ENCODE results near the gene SLC19A1.

Gene SLC19A1

DNA sequence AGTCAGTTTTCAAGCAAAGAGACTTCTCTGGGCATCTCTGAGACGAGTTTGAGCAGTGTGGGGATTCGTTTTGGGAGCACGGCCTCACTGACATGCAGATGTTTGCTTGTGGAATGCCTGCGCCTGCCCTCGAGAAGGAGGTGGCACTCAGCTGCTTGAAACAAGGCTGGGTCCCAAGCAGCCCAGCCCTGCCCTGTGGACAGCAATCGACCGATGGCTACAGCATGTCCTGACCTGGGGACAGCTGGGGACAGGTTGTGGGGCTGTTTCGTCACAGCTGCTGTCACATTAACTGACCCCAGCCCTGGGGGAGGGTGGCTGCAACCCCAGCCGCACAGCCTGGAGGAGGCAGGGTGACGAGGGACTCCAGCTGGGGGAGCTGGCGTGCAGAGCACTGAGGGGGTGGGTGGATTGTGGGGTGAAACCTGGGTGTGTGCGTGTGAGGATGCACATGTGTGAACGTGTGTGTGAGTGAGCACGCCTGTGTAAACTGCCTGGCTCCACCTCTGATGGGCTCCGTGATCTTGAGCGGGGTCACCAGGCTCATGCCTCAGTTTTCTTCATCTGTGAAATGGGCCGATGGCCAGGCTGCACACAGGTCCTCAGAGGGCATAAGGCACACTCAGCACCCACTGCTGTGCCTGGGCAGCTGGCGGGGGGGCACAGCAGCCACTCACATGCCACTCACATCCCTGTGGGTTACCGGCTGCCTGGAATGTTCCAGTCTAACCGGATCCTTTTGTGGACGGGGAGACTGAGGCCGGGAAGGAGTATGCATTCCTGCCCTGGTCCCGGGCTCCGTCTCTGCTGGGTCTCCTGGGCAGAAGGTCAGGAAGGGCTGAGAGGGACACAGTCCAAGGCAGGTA is 87.9 kb downstream of the SLC19A1 start:
- no peak for DNase-seq (ENCODE audit: low read depth in 2 of 2)

GRCh38 chr21:45453308-45453950 is 88.8 kb downstream of the SLC19A1 start:
- DNase-seq (ENCODE audit: low read depth in 2 of 2) = no peak

GRCh38 chr21:45452696-45453307 is 89.4 kb downstream of the SLC19A1 start:
- no peak for DNase-seq (ENCODE audit: low read depth in 2 of 2)

GRCh38 chr21:45451771-45452182 is 90.5 kb downstream of the SLC19A1 start:
- DNase-seq (ENCODE audit: low read depth in 2 of 2) = no peak

DNA sequence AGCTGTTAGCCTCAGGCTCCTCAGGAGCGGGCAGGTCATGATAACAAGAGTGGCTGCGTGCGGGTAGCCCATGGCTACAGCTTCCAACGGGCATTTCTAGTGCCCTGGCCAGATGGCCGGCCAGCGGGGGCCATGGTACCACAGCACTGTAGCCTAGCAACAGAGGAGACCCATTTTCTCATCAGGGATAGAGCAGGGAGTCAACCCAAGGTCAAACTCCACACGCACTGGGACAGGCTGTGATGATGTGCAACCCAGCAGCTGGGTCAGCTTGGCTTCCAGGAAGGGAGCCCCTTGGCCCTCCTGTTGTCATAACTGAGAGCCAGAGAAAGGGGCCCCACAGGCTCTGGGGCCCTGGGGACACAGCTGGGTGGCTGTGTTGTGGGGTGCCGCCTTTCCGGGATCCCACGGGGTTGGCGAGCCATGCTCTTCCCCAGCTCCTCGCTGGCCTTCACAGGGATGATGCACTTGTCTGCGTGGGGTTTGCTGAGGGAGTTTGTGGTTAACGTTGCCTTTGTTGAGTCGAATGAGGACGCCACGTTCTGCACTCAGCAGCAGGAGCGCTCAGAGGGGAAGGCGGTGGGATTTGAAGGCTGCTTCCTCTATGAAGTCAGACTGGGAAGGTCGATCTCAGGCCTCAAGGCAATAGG is 91.0 kb downstream of the SLC19A1 start:
- no peak for DNase-seq (ENCODE audit: low read depth in 2 of 2)

DNA sequence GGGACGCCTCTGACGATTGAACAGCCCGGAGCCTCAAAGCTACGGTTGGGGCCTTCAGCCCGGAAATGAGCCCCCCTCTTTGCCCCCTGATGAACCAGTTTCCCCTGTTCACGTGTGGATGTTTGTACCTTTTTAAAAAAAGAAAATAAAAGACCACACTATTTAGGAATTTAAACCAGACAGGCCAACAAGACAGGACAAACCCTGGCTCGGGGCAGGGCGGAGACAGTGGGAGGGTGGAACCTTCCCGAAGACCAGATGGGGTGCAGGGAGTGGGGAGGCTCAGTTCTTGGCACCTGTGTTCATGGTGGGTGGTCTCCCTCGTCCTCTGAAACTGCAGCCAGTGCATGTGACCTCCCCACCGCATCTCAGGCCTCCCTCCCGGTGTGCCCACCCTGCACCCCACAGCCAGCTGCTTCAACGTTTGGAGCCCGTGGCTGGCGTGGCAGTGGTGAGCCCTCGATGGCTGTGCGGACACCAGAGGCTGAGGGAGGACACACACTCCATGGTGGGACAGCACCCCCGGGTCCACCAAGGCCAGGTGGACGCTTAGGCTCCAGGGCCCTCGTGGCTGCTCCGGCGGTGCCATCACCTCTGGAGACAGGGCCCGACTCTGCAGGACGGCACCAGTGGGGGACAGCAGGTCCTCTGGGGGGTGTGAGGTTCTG is 91.7 kb downstream of the SLC19A1 start:
- DNase-seq (ENCODE audit: low read depth in 2 of 2) = no peak

DNA sequence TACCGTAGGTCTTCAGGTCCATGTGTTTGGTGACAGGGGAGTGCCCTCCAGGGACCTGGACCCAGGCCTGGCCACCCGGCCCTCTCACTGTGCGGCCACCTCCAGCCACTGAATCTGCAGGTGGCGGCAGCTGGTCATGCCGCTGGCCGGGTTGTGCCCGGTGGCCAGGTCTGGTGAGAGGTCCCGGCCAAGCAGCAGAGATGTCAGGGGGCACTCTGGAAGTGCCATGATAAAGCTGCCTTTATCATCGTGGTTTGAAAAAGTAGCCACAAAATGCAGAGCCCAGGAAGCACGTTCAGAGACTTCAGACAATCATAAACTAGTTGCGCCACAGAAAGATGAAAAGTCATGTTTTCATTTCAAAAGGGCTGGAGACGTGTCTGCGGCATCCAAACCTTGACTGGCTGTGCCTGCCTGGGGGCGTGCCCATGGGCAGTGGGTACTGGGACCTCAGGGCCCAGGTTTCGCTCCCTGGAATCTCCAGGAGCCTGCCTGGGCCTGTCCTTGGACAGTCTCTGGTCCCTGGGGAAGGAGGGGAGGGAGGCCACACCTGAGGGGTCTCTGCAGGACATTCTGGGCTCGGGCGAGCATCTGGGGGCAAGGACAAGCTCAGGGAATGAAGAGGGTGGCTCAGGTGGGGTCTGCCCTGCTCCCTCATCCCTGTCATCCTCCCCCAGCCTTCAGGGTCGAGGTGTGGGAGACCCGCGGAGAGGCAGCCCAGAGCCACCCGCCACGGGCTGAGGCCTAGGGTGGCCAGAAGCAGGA is 92.4 kb downstream of the SLC19A1 start:
- no peak for DNase-seq (ENCODE audit: low read depth in 2 of 2)

- DNase-seq (ENCODE audit: low read depth in 2 of 2) = no peak
These were observed 93.2 kb downstream of the SLC19A1 start for GRCh38 chr21:45448810-45449657.

DNA sequence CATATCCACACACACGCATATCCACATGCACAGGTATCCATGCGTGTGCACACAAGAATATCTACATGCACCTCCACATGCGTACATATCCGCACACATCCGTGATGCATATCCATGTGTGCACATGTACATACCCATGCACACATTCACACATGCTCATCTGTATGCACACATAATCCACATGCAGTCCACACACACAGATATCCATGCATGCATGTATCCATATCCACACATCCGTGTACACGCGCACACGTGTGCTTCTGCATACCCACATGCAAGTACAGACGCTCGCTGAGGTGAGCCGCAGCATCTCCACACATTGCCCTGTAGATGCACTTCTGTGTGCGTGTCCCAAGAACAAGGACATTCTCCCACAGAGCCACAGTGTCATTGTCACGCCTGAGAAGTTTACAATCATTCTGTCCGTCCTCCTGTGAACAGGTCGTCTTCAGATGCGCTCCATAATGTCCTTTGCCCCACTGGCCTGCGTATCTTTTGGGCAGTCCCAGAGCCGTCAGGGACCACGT is 93.9 kb downstream of the SLC19A1 start:
- no peak for DNase-seq (ENCODE audit: low read depth in 2 of 2)
